ENCODE results near the gene PPME1. TPM values are rescaled to one million over a fixed set of nuclear protein-coding genes. Genes with fewer than 3 reads are reported as not detected.
"Not testable (repeated sequence)": the region's sequence is repeated elsewhere in the genome, so short reads cannot be mapped to it uniquely, and the experiment has no call there.

PPME1 gene, protein sequence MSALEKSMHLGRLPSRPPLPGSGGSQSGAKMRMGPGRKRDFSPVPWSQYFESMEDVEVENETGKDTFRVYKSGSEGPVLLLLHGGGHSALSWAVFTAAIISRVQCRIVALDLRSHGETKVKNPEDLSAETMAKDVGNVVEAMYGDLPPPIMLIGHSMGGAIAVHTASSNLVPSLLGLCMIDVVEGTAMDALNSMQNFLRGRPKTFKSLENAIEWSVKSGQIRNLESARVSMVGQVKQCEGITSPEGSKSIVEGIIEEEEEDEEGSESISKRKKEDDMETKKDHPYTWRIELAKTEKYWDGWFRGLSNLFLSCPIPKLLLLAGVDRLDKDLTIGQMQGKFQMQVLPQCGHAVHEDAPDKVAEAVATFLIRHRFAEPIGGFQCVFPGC
- total RNA-seq, result 10 to 100 TPM; 24.5 to 35.3 (median 30.7) TPM
- 10 to 100 TPM; 24.2 to 30.4 TPM for polyA plus RNA-seq
- long read RNA-seq, donor 1, transcript PPME1-201 (14 exons, 2,677 nt), result major isoform, 24 of 29 reads
- long read RNA-seq, donor 1, partial matches to known transcripts, result 2 of 29 reads
- long read RNA-seq, donor 1, other reads (novel, unspliced or antisense), result 3 of 29 reads
- long read RNA-seq, donor 2, transcript PPME1-201 (14 exons, 2,677 nt), result major isoform, 36 of 43 reads
- long read RNA-seq, donor 2, partial matches to known transcripts, result 4 of 43 reads
- long read RNA-seq, donor 2, other reads (novel, unspliced or antisense), result 3 of 43 reads
- long read RNA-seq, donor 3, transcript PPME1-201 (14 exons, 2,677 nt), result major isoform, 92 of 116 reads
- long read RNA-seq, donor 3, partial matches to known transcripts, result 3 of 116 reads
- long read RNA-seq, donor 3, other reads (novel, unspliced or antisense), result 17 of 116 reads

GRCh38 chr11:74170694-74171629 lies at the start of gene PPME1, which contains the start of gene C2CD3:
Gene PPME1, plus strand, starts transcription at chr11:74171289. Its CDS starts 133 bp downstream, at chr11:74171422.
Gene C2CD3, minus strand, starts transcription at chr11:74171002. Its CDS starts 210 bp downstream, at chr11:74170792.
- intact Hi-C loops (cut with DNase I), result loop anchor here in 1 of 10 donors (10.0 kb wide), 2 partner anchors 186 to 794 kb away; partner anchors contain the start of gene UCP2
- H3K27me3 ChIP-seq, result no peaks in the 10 kb centered on the region
- peak within 1 kb of the TSS; percentile 46 to 95 (median 90) for H3K27ac ChIP-seq
- peaks cover 0 to 35% (median 16%) of the 10 kb centered on the region in 9 donors for H3K36me3 ChIP-seq
- 0 to 1% methylated on average over 68 of the region's 68 CpGs for WGBS, 2 donors
- H3K9me3 ChIP-seq, result no peaks in the 10 kb centered on the region
- TF ChIP-seq CTCF (IDR thresholded peaks at IDR 0.05), result peak in 8 of 9 donors; percentile 15 to 60 (median 42)
- DNase-seq (peak; percentile 97 to 98), ATAC-seq (peak; percentile 97 to 99 (median 98))
- peak within 1 kb of the TSS; percentile 65 to 81 (median 72) for H3K4me3 ChIP-seq
- H3K4me1 ChIP-seq, result peaks cover 2 to 48% (median 43%) of the 10 kb centered on the region in 9 donors

- intact Hi-C loops (cut with DNase I), result no loop called here
- peaks cover 0 to 5% (median 0%) of the 10 kb centered on the region in 11 donors for H3K9me3 ChIP-seq
- H3K36me3 ChIP-seq, result peaks cover 0 to 52% (median 10%) of the 10 kb centered on the region in 9 donors
- H3K4me1 ChIP-seq, result peaks cover 0 to 8% (median 0%) of the 10 kb centered on the region in 9 donors
- 66 to 76% methylated on average over 5 of the region's 5 CpGs for WGBS, 2 donors
- no peak overlapping the region for H3K27ac ChIP-seq
- ATAC-seq (peak in 3 of 8 donors; percentile 45 to 57 (median 49)), DNase-seq (no peak)
- H3K27me3 ChIP-seq, result no peaks in the 10 kb centered on the region
- TF ChIP-seq CTCF (IDR thresholded peaks at IDR 0.05), result no peak
- H3K4me3 ChIP-seq, result no peak overlapping the region
These were observed 49.3 kb upstream of the PPME1 start for GRCh38 chr11:74121804-74122203.

DNA sequence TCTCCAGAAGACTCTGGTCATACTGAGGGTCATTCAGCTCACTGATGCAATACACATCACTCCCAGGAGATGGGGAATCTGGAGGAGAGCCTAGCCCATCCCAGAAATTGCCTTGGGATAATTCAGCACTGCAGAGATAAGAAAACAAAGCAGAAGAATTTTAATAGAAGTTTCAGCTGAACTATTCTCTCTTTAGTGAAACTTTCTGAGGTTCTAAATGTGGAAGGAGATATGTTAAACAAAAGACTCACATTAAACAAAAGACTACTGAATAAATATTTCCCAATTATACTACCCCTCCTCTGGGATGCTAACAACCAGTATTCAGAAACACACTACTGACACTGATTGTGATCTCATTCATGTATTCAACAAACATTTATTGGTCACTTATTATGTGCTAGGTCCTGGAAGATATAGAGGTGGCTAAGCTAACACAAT lies 48.1 kb upstream of the PPME1 start:
- TF ChIP-seq CTCF (IDR thresholded peaks at IDR 0.05), result no peak
- Histone ChIP-seq H3K36me3 (peaks cover 0 to 47% (median 5%) of the 10 kb centered on the region in 9 donors), H3K27ac (no peak overlapping the region), H3K4me3 (no peak overlapping the region), H3K4me1 (peaks cover 0 to 8% (median 0%) of the 10 kb centered on the region in 9 donors), H3K27me3 (no peaks in the 10 kb centered on the region), H3K9me3 (peaks cover 0 to 5% (median 0%) of the 10 kb centered on the region in 11 donors)
- DNase-seq (no peak), ATAC-seq (no peak)
- intact Hi-C loops (cut with DNase I), result no loop called here

- DNase-seq; H3K27ac ChIP-seq; intact Hi-C loops (cut with DNase I); ATAC-seq; H3K4me1 ChIP-seq; H3K4me3 ChIP-seq; H3K9me3 ChIP-seq; H3K27me3 ChIP-seq: not testable (repeated sequence)
- peaks cover 0 to 52% (median 0%) of the 10 kb centered on the region in 9 donors for H3K36me3 ChIP-seq
- WGBS, 2 donors, result 96% methylated on average over 17 to 24 of the region's 33 CpGs
These were observed 42.0 kb upstream of the PPME1 start for GRCh38 chr11:74129121-74129520.
